Epidermal melanocyte (primary cell): ENCODE results near the gene KIF5B.
"Not testable (repeated sequence)": the region's sequence is repeated elsewhere in the genome, so short reads cannot be mapped to it uniquely, and the experiment has no call there.

Experiments
- DNase-seq: peaks from one replicate; pipeline ENCODE4 v3.0.0; 2011; ENCODE audit warnings: low spot score; ENCODE audit not compliant: insufficient read length

The KIF5B gene

GRCh38 chr10:32056136-32057035 lies at the start of gene KIF5B:
Gene KIF5B (minus strand): TSS chr10:32056425. CDS start chr10:32055973, 452 bp downstream.
- peak; percentile 79 for DNase-seq

- DNase-seq = no peak
These were observed 49.7 kb upstream of the KIF5B start for GRCh38 chr10:32105782-32106382.

GRCh38 chr10:32104622-32105509 lies 48.6 kb upstream of the KIF5B start:
- DNase-seq = no peak

GRCh38 chr10:32104181-32104580 lies 48.0 kb upstream of the KIF5B start:
- DNase-seq = no peak

GRCh38 chr10:32103721-32104120 lies 47.5 kb upstream of the KIF5B start:
- DNase-seq = no peak

- DNase-seq = not testable (repeated sequence)
These were observed 42.5 kb upstream of the KIF5B start for GRCh38 chr10:32098566-32099259.

GRCh38 chr10:32095116-32095733 lies 39.0 kb upstream of the KIF5B start:
- DNase-seq = no peak

GRCh38 chr10:32093650-32094049 lies 37.4 kb upstream of the KIF5B start:
- DNase-seq = no peak

GRCh38 chr10:32091046-32091445 lies 34.8 kb upstream of the KIF5B start:
- DNase-seq = no peak

GRCh38 chr10:32084185-32084851 lies 28.1 kb upstream of the KIF5B start:
- no peak for DNase-seq

GRCh38 chr10:32077896-32078485 lies 21.8 kb upstream of the KIF5B start:
- no peak for DNase-seq

GRCh38 chr10:32073659-32074058 lies 17.4 kb upstream of the KIF5B start:
- no peak for DNase-seq

GRCh38 chr10:32073128-32073527 lies 16.9 kb upstream of the KIF5B start:
- DNase-seq = no peak

GRCh38 chr10:32072025-32072800 lies 16.0 kb upstream of the KIF5B start:
- DNase-seq = no peak

GRCh38 chr10:32070645-32071044 lies 14.4 kb upstream of the KIF5B start:
- DNase-seq = no peak

- DNase-seq = no peak
These were observed 12.3 kb upstream of the KIF5B start for GRCh38 chr10:32068569-32068968.

- DNase-seq = not testable (repeated sequence)
These were observed 11.7 kb upstream of the KIF5B start for GRCh38 chr10:32067931-32068330.

- DNase-seq = no peak
These were observed 9.6 kb upstream of the KIF5B start for GRCh38 chr10:32065856-32066255.

- DNase-seq = no peak
These were observed 5.2 kb upstream of the KIF5B start for GRCh38 chr10:32061440-32061839.
